Adrenal gland (tissue), 12 donors: ENCODE measurements around the gene CLIP4. TPM values are rescaled to one million over a fixed set of nuclear protein-coding genes. Genes with fewer than 3 reads are reported as not detected.

Experiments used
- DNase-seq, 7 donors: peaks; one replicate each; pipeline ENCODE4 v3.0.0-alpha.2; 2019 to 2020
- H3K27ac ChIP-seq, 5 donors: fragments of 200-600 bp; sonication (generic) in 4 of 5; 1 replicate in 3 of 5; 2 replicates in 2 of 5; pipeline versions ENCODE4 v1.5.1 to v1.8.0; 2016 to 2020; ENCODE audit warnings: mild to moderate bottlenecking in 1 of 5
- H3K27me3 ChIP-seq: fragments of 200-600 bp; 2 replicates; pipeline ENCODE4 v1.8.0; 2021
- H3K36me3 ChIP-seq, 2 donors: fragments of 200-600 bp; replicated peaks in 1 of 2; 1 replicate in 1 of 2; 2 replicates in 1 of 2; pipeline versions ENCODE4 v1.5.1 to v1.8.0; 2018 to 2022
- H3K4me1 ChIP-seq, 2 donors: fragments of 200-600 bp; replicated peaks in 1 of 2; 1 replicate in 1 of 2; 2 replicates in 1 of 2; pipeline versions ENCODE4 v1.5.1 to v1.8.0; 2018 to 2021
- H3K4me3 ChIP-seq, 4 donors: fragments of 200-600 bp; sonication (generic) in 3 of 4; one replicate each; pipeline ENCODE4 v1.5.1; 2016 to 2018
- H3K9me3 ChIP-seq, 3 donors: fragments of 200-600 bp; sonication (generic) in 1 of 3; replicated peaks in 1 of 3; 1 replicate in 2 of 3; 2 replicates in 1 of 3; pipeline versions ENCODE4 v1.5.1 to v1.8.0; 2016 to 2021
- POLR2A ChIP-seq, 2 donors: fragments of 450-650 bp; IDR thresholded peaks; one replicate each; pipeline ENCODE4 v1.6.1; 2017; ENCODE audit warnings: antibody characterized with exemption in 2 of 2, mild to moderate bottlenecking in 2 of 2, moderate library complexity in 1 of 2
- WGBS, 4 donors: extraction: QIAGEN DNeasy Blood & Tissue Kit in 2 of 4; methylation state at CpG; one replicate each; pipeline versions ENCODE4 v1.1.5 to v1.1.7; 2013 to 2017; 5-methylcytosine and 5-hydroxymethylcytosine counted together
- intact Hi-C, 2 donors: fragments of 100-400 bp; cut with DNase I; formaldehyde crosslinking; loops; one replicate each; pipeline versions ENCODE4 v1.14.1 to v1.15.0; 2022 to 2023
- polyA plus RNA-seq, 3 donors: library from polyadenylated mRNA; stranded (reverse); fragments of 200-250 nt in 2 of 3; fragments of 350-450 nt in 1 of 3; fragmentation: Illumina TruSeq in 1 of 3; extraction: RNeasy Lipid Tissue Mini Kit (QIAGEN cat#74804) in 1 of 3; gene quantifications; one replicate each; pipeline ENCODE4 v1.2.3, GENCODE V29; 2013 to 2014
- total RNA-seq, 9 donors: library from RNA; depleted of rRNA in 4 of 9; stranded (reverse); fragments of >200 nt in 4 of 9; fragments of 120-200 nt in 1 of 9; fragmentation: NEBNext Ultra II Directional in 1 of 9; extraction: Animal tissue kit (Norgen Biotek cat#: 25700) in 1 of 9; gene quantifications; one replicate each; pipeline versions ENCODE4 v1.1.0 to v1.2.4, GENCODE V29; 2013 to 2023
- TF ChIP-seq, protein P1 (sequence below), 6 experiments: fragments of 450-650 bp in 4 of 6; fragments of 200-600 bp in 2 of 6; sonication (generic) in 1 of 6; IDR thresholded peaks; 1 replicate in 5 of 6; 2 replicates in 1 of 6; pipeline versions ENCODE4 v1.5.1 to v1.8.0; 2016 to 2021; ENCODE audit warnings: antibody characterized with exemption in 6 of 6, mild to moderate bottlenecking in 2 of 6, moderate library complexity in 1 of 6
- donor health status: healthy with polysubstance abuse.
- donor health status: Bipolar disorder and iron deficiency.
- donor health status: DM: yes; HTN: yes; CAD: no.
- donor health status: DM: no; HTN: no; CAD: no.
- donor health status: DM: no; HTN: no; CAD: no.
- donor health status: DM: yes; HTN: yes; CAD: no.

Gene CLIP4
- total and polyA plus RNA-seq, 12 donors = 6.1 to 30.5 (median 16.6) TPM

GRCh38 chr2:29202819-29203495 is 87.7 kb downstream of the CLIP4 start:
- Histone ChIP-seq H3K27ac (no peak overlapping the region), H3K4me3 (no peak overlapping the region), H3K9me3 (no peaks in the 10 kb centered on the region), H3K4me1 (no peaks in the 10 kb centered on the region), H3K27me3 (no peaks in the 10 kb centered on the region), H3K36me3 (no peaks in the 10 kb centered on the region)
- TF ChIP-seq POLR2A (IDR thresholded peaks at IDR 0.05) = no peak
- TF ChIP-seq, protein P1, sequence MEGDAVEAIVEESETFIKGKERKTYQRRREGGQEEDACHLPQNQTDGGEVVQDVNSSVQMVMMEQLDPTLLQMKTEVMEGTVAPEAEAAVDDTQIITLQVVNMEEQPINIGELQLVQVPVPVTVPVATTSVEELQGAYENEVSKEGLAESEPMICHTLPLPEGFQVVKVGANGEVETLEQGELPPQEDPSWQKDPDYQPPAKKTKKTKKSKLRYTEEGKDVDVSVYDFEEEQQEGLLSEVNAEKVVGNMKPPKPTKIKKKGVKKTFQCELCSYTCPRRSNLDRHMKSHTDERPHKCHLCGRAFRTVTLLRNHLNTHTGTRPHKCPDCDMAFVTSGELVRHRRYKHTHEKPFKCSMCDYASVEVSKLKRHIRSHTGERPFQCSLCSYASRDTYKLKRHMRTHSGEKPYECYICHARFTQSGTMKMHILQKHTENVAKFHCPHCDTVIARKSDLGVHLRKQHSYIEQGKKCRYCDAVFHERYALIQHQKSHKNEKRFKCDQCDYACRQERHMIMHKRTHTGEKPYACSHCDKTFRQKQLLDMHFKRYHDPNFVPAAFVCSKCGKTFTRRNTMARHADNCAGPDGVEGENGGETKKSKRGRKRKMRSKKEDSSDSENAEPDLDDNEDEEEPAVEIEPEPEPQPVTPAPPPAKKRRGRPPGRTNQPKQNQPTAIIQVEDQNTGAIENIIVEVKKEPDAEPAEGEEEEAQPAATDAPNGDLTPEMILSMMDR (IDR thresholded peaks at IDR 0.05) = no peak
- no peak for DNase-seq
- intact Hi-C loops = no loop called here
- 78 to 93% (median 84%) methylated on average over 5 of the region's 5 CpGs for WGBS, 4 donors

- no peak for TF ChIP-seq POLR2A (IDR thresholded peaks at IDR 0.05)
- H3K9me3 ChIP-seq = no peaks in the 10 kb centered on the region
- no peaks in the 10 kb centered on the region for H3K4me1 ChIP-seq
- no peaks in the 10 kb centered on the region for H3K36me3 ChIP-seq
- intact Hi-C loops = no loop called here
- no peak for DNase-seq
- no peaks in the 10 kb centered on the region for H3K27me3 ChIP-seq
- no peak overlapping the region for H3K4me3 ChIP-seq
- H3K27ac ChIP-seq = no peak overlapping the region
- WGBS, 4 donors = 73 to 91% (median 84%) methylated on average over 5 of the region's 5 CpGs
These were observed 91.7 kb downstream of the CLIP4 start for GRCh38 chr2:29206941-29207340.

GRCh38 chr2:29207352-29208148 is 92.3 kb downstream of the CLIP4 start:
- intact Hi-C loops = no loop called here
- peak in 1 of 7 donors; percentile 35 for DNase-seq
- H3K27me3 ChIP-seq = no peaks in the 10 kb centered on the region
- no peaks in the 10 kb centered on the region for H3K9me3 ChIP-seq
- WGBS, 4 donors = 80 to 85% (median 82%) methylated on average over 3 of the region's 3 CpGs
- H3K27ac ChIP-seq = no peak overlapping the region
- no peak for TF ChIP-seq POLR2A (IDR thresholded peaks at IDR 0.05)
- TF ChIP-seq, protein P1 (IDR thresholded peaks at IDR 0.05) = no peak
- no peak overlapping the region for H3K4me3 ChIP-seq
- H3K4me1 ChIP-seq = no peaks in the 10 kb centered on the region
- no peaks in the 10 kb centered on the region for H3K36me3 ChIP-seq

DNA sequence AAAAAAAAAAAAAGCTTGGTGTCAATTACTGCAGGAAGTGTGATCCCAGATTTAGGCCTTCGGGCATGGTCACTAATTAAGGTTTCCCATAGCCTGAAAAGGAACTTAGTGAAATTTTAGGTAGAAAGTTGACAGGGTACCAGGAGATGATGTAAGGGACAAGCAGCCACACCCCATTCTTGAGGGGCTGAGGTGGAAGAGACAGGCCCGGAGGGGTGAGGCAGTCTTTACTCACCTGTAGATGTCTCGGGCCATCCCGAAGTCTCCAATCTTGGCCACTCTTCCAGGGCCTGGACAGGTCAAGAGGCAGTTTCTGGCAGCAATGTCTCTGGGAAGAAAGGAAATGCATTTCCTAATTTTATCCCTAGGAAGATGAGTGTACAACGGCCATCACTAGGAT is 94.3 kb downstream of the CLIP4 start:
- intact Hi-C loops = no loop called here
- 95 to 98% (median 97%) methylated on average over 5 of the region's 5 CpGs for WGBS, 4 donors

More for the DNA sequence above, 94.3 kb downstream of the CLIP4 start:
- TF ChIP-seq, protein P1 (IDR thresholded peaks at IDR 0.05) = no peak
- no peak for TF ChIP-seq POLR2A (IDR thresholded peaks at IDR 0.05)
- Histone ChIP-seq H3K36me3 (no peaks in the 10 kb centered on the region), H3K27me3 (no peaks in the 10 kb centered on the region), H3K4me1 (no peaks in the 10 kb centered on the region), H3K4me3 (no peak overlapping the region), H3K9me3 (no peaks in the 10 kb centered on the region), H3K27ac (no peak overlapping the region)
- no peak for DNase-seq
